H9 (cell line): Measurements from ENCODE around the gene NUP85. TPM values are rescaled to one million over a fixed set of nuclear protein-coding genes. Genes with fewer than 3 reads are reported as not detected.

Experiments
- DNase-seq: peaks from one replicate; pipeline ENCODE4 v3.0.0-alpha.2; 2017
- H2AFZ ChIP-seq: one replicate; pipeline ENCODE4 v1.6.1; 2013; ENCODE audit warnings: mild to moderate bottlenecking, low read length, control low read depth, moderate library complexity
- H2AK5ac ChIP-seq: 2 replicates; pipeline ENCODE4 v1.6.1; 2013; ENCODE audit warnings: low read length, control low read depth, mixed read lengths; ENCODE audit not compliant: insufficient read length
- H2BK120ac ChIP-seq: one replicate; pipeline ENCODE4 v1.6.1; 2013; ENCODE audit warnings: low read depth, mild to moderate bottlenecking, low read length, control low read depth, inconsistent platforms; ENCODE audit not compliant: poor library complexity, severe bottlenecking
- H2BK12ac ChIP-seq: 2 replicates; pipeline ENCODE4 v1.6.1; 2013; ENCODE audit warnings: low read length, control low read depth, mixed read lengths, low read depth; ENCODE audit not compliant: insufficient read length
- H2BK15ac ChIP-seq: 2 replicates; pipeline ENCODE4 v1.6.1; 2013; ENCODE audit warnings: low read depth, low read length, control low read depth
- H2BK20ac ChIP-seq: one replicate; pipeline ENCODE4 v1.6.1; 2013; ENCODE audit warnings: low read depth, mild to moderate bottlenecking, low read length, control low read depth, inconsistent platforms; ENCODE audit not compliant: poor library complexity, severe bottlenecking
- H2BK5ac ChIP-seq: 2 replicates; pipeline ENCODE4 v1.6.1; 2013; ENCODE audit warnings: low read length, control low read depth, mixed read lengths; ENCODE audit not compliant: insufficient read length
- H3K14ac ChIP-seq: 2 replicates; pipeline ENCODE4 v1.6.1; 2013; ENCODE audit warnings: low read length, control low read depth; ENCODE audit not compliant: insufficient read depth
- H3K18ac ChIP-seq: 2 replicates; pipeline ENCODE4 v1.6.1; 2013; ENCODE audit warnings: low read depth, mild to moderate bottlenecking, mixed read lengths, low read length, control low read depth; ENCODE audit not compliant: insufficient read length
- H3K23ac ChIP-seq: 2 replicates; pipeline ENCODE4 v1.6.1; 2013; ENCODE audit warnings: low read length, control low read depth, mixed read lengths, low read depth; ENCODE audit not compliant: insufficient read length
- H3K23me2 ChIP-seq: 2 replicates; pipeline ENCODE4 v1.6.1; 2013; ENCODE audit warnings: low read depth, mild to moderate bottlenecking, mixed read lengths, low read length, control low read depth; ENCODE audit not compliant: insufficient read length, poor library complexity, severe bottlenecking
- H3K27ac ChIP-seq: 2 replicates; pipeline ENCODE4 v1.5.1; 2013; ENCODE audit warnings: low read length, control low read depth, mixed read lengths, low read depth; ENCODE audit not compliant: insufficient read length
- H3K27me3 ChIP-seq: 2 replicates; pipeline ENCODE4 v1.6.1; 2013; ENCODE audit warnings: low read length, control low read depth, inconsistent platforms; ENCODE audit not compliant: insufficient read depth
- H3K4ac ChIP-seq: 2 replicates; pipeline ENCODE4 v1.6.1; 2013; ENCODE audit warnings: low read depth, mild to moderate bottlenecking, control low read depth, inconsistent platforms, low read length, moderate library complexity
- H3K4me1 ChIP-seq: 2 replicates; pipeline ENCODE4 v1.6.1; 2013; ENCODE audit warnings: low read length, control low read depth, inconsistent platforms; ENCODE audit not compliant: insufficient read depth
- H3K4me2 ChIP-seq: 2 replicates; pipeline ENCODE4 v1.6.1; 2013; ENCODE audit warnings: low read length, control low read depth, mixed read lengths; ENCODE audit not compliant: insufficient read length, insufficient read depth
- H3K56ac ChIP-seq: 2 replicates; pipeline ENCODE4 v1.6.1; 2013; ENCODE audit warnings: low read depth, mild to moderate bottlenecking, mixed read lengths, low read length, control low read depth; ENCODE audit not compliant: insufficient read length
- H3K79me1 ChIP-seq: 2 replicates; pipeline ENCODE4 v1.6.1; 2013; ENCODE audit warnings: low read depth, mild to moderate bottlenecking, moderate library complexity, low read length, control low read depth, inconsistent platforms; ENCODE audit not compliant: insufficient read depth, poor library complexity, severe bottlenecking
- H3K79me2 ChIP-seq: 2 replicates; pipeline ENCODE4 v1.6.1; 2013; ENCODE audit warnings: low read length, control low read depth, inconsistent platforms; ENCODE audit not compliant: insufficient read depth
- H3K9ac ChIP-seq: 2 replicates; pipeline ENCODE4 v1.6.1; 2013; ENCODE audit warnings: low read length, control low read depth, mixed read lengths; ENCODE audit not compliant: insufficient read length; ENCODE audit errors: extremely low read depth
- H3K9me3 ChIP-seq: one replicate; pipeline ENCODE4 v1.6.1; 2013; ENCODE audit warnings: low read depth, low read length, inconsistent platforms; ENCODE audit not compliant: control insufficient read depth
- H3T11ph ChIP-seq: one replicate; pipeline ENCODE4 v1.6.1; 2013; ENCODE audit warnings: mild to moderate bottlenecking, low read length, control low read depth, inconsistent platforms
- H4K20me1 ChIP-seq: one replicate; pipeline ENCODE4 v1.6.1; 2013; ENCODE audit not compliant: control insufficient read depth, insufficient read length, insufficient read depth
- H4K5ac ChIP-seq: 2 replicates; pipeline ENCODE4 v1.6.1; 2013; ENCODE audit warnings: low read depth, mild to moderate bottlenecking, mixed read lengths, low read length, control low read depth; ENCODE audit not compliant: insufficient read length
- H4K8ac ChIP-seq: replicated peaks from 2 replicates; pipeline ENCODE4 v1.6.1; 2013; ENCODE audit warnings: low read length, control low read depth, mixed read lengths, low read depth; ENCODE audit not compliant: insufficient read length
- H4K91ac ChIP-seq: 2 replicates; pipeline ENCODE4 v1.6.1; 2013; ENCODE audit warnings: low read depth, mild to moderate bottlenecking, moderate library complexity, mixed read lengths, low read length, control low read depth; ENCODE audit not compliant: insufficient read length
- H3K27ac Mint-ChIP-seq, 3 experiments: 2 replicates in 2 of 3; 3 replicates in 1 of 3; pipeline ENCODE4 v1.8.0; 2020 to 2021; ENCODE audit warnings: mixed read lengths in 3 of 3, mild to moderate bottlenecking in 1 of 3, moderate library complexity in 1 of 3
- H3K27me3 Mint-ChIP-seq: 2 replicates; pipeline ENCODE4 v1.8.0; 2021; ENCODE audit warnings: low read depth, mild to moderate bottlenecking, moderate library complexity, mixed read lengths
- H3K36me3 Mint-ChIP-seq, 3 experiments: 2 replicates in 2 of 3; 3 replicates in 1 of 3; pipeline ENCODE4 v1.8.0; 2020 to 2021; ENCODE audit warnings: low read depth in 3 of 3, mixed read lengths in 3 of 3; ENCODE audit not compliant: insufficient read depth in 1 of 3
- H3K4me1 Mint-ChIP-seq, 2 experiments: 2 replicates each; pipeline ENCODE4 v1.8.0; 2020; ENCODE audit warnings: mixed read lengths in 2 of 2
- H3K4me3 Mint-ChIP-seq, 2 experiments: 2 replicates in 1 of 2; 3 replicates in 1 of 2; pipeline ENCODE4 v1.8.0; 2020 to 2021; ENCODE audit warnings: mild to moderate bottlenecking in 2 of 2, mixed read lengths in 2 of 2, moderate library complexity in 1 of 2
- H3K9me3 Mint-ChIP-seq, 2 experiments: 2 replicates in 1 of 2; 3 replicates in 1 of 2; pipeline ENCODE4 v1.8.0; 2020; ENCODE audit warnings: mild to moderate bottlenecking in 2 of 2, mixed read lengths in 2 of 2, moderate library complexity in 1 of 2
- WGBS: extraction: QIAGEN DNeasy Blood & Tissue Kit; methylation state at CpG from one replicate; pipeline ENCODE4 v1.1.7; 2013; ENCODE audit warnings: missing lambda C conversion rate, low lambda C conversion rate, mixed read lengths; ENCODE audit not compliant: insufficient read length; ENCODE audit errors: extremely low coverage; 5-methylcytosine and 5-hydroxymethylcytosine counted together
- total RNA-seq: library from RNA; stranded (reverse); gene quantifications from 2 replicates; pipeline ENCODE4 v1.2.1, GENCODE V29; 2021
- TF ChIP-seq, protein P1 (sequence below): fragments of 200-600 bp; sonication (generic); conservative IDR thresholded peaks from 3 replicates; pipeline ENCODE4 v1.8.0; 2021; ENCODE audit warnings: antibody characterized with exemption, mild to moderate bottlenecking

The NUP85 gene
- total RNA-seq, 1 experiment from 2014 or later: 145 TPM

DNA sequence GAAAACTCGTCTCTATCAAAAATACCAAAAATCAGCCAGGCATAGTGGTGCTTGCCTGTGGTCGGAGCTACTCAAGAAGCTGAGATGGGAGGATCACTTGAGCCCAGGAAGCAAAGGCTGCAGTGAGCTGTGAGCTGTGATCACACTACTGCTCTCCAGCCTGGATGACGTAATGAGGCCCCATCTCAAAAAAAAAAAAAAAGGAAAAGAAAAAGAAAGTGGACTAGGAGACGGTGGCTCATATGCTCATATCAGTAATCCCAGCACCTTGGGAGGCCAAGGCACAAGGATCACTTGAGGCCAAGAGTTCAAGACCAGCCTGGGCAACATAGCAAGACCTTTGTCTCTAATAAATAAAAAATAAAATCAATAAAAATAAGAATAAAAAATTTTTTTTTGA, 13.9 kb upstream of the NUP85 start:
- Histone ChIP-seq H3K23ac (no peak overlapping the region), H2BK120ac (no peak overlapping the region), H2AK5ac (no peak overlapping the region), H2BK20ac (no peak overlapping the region), H2BK15ac (no peak overlapping the region), H3K14ac (no peak overlapping the region), H3K23me2 (no peaks in the 10 kb centered on the region), H2AFZ (no peak overlapping the region), H4K5ac (no peak overlapping the region), H3K56ac (no peak overlapping the region), H3K79me2 (no peaks in the 10 kb centered on the region), H4K8ac (no peak overlapping the region), H3K9ac (no peak overlapping the region), H3K4me2 (no peak overlapping the region), H3K9me3 (no peaks in the 10 kb centered on the region), H4K91ac (no peak overlapping the region), H2BK12ac (no peak overlapping the region), H2BK5ac (no peak overlapping the region), H3K27me3 (no peaks in the 10 kb centered on the region), H3K27ac (no peak overlapping the region), H4K20me1 (no peaks in the 10 kb centered on the region), H3K79me1 (no peaks in the 10 kb centered on the region), H3K4me1 (no peaks in the 10 kb centered on the region), H3T11ph (no peak overlapping the region), H3K4ac (no peak overlapping the region), H3K18ac (no peak overlapping the region)
- TF ChIP-seq, protein P1, sequence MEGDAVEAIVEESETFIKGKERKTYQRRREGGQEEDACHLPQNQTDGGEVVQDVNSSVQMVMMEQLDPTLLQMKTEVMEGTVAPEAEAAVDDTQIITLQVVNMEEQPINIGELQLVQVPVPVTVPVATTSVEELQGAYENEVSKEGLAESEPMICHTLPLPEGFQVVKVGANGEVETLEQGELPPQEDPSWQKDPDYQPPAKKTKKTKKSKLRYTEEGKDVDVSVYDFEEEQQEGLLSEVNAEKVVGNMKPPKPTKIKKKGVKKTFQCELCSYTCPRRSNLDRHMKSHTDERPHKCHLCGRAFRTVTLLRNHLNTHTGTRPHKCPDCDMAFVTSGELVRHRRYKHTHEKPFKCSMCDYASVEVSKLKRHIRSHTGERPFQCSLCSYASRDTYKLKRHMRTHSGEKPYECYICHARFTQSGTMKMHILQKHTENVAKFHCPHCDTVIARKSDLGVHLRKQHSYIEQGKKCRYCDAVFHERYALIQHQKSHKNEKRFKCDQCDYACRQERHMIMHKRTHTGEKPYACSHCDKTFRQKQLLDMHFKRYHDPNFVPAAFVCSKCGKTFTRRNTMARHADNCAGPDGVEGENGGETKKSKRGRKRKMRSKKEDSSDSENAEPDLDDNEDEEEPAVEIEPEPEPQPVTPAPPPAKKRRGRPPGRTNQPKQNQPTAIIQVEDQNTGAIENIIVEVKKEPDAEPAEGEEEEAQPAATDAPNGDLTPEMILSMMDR: no peak
- no peaks in the 10 kb centered on the region for H3K36me3 Mint-ChIP-seq
- H3K4me3 Mint-ChIP-seq: no peak overlapping the region
- H3K27ac Mint-ChIP-seq: no peak overlapping the region
- DNase-seq: no peak
- no peaks in the 10 kb centered on the region for H3K27me3 Mint-ChIP-seq
- H3K4me1 Mint-ChIP-seq: no peaks in the 10 kb centered on the region; a peak in 1 of 4 replicates
- no peaks in the 10 kb centered on the region for H3K9me3 Mint-ChIP-seq
- no CpG with 5 or more reads among the region's 4 CpGs for WGBS
